ELR (cell line): ENCODE results near the gene PNMA6E.
"Not testable (repeated sequence)": the region's sequence is repeated elsewhere in the genome, so short reads cannot be mapped to it uniquely, and the experiment has no call there.

Source experiments
- DNase-seq: peaks from one replicate; pipeline ENCODE4 v3.0.0-alpha.2; 2015; ENCODE audit warnings: low read depth

The PNMA6E gene

DNA sequence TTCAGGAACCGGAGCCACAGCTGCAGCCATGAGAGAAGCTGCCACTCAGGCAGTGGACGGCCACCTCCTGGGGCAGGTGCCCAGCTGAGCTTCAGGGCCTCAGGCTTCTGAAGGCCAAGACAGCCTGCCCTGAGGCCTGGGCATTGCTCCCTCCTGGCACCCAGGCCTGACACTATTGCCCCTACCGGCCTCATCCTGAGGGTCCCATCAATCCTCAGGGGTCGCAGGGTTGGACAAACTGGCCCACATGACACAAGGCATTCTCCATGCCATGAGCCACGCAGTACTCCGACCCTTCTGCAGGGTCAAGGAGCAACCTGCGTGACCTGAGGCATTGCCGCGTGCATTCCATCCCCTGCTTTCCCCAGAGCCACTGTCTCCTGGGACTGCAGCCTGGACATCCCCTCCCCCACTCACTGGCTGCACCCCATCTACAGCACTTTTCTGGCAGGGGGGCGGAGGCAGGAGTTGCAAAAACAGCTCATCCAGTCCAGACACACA lies 7.1 kb upstream of the PNMA6E start:
- DNase-seq, result no peak

DNA sequence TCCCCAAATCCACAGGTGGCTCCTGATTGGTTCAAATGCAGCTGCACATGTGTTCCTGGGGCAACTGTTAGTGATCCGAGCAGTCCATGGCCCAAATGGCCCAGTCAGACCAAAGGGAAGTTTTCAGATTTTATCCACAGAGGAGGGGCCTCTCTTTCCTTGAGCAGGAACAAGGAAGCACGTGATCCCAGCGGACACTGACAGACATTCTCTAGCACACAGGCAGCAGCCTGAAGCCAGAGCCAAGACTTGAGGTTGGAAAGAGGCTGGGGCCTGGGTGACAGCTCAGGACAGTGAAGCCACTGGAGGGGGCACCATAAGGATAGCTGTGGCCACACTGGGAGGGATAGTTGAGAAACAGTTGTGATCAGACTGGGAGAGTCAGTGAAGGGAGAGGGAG lies 6.6 kb upstream of the PNMA6E start:
- no peak for DNase-seq

DNA sequence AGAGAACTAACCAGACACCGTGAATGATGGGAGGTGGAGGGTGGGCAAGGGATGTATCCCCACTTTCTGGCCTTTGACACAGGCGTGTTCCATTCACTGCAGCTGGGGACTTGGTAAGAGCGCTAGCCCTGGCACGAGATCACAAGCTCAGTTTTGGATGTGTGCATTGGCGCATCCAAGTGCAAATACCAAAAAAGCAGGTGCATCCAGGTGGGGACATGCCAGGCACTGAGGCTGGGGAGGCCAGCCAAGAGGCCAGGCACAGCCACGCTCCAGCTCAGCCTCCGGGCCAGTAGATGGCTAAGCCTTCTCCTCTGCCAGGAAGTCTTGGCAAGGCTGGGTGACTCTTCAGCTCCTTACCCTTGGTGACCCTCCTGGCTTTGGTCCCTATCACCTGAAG lies 5.8 kb upstream of the PNMA6E start:
- no peak for DNase-seq

DNA sequence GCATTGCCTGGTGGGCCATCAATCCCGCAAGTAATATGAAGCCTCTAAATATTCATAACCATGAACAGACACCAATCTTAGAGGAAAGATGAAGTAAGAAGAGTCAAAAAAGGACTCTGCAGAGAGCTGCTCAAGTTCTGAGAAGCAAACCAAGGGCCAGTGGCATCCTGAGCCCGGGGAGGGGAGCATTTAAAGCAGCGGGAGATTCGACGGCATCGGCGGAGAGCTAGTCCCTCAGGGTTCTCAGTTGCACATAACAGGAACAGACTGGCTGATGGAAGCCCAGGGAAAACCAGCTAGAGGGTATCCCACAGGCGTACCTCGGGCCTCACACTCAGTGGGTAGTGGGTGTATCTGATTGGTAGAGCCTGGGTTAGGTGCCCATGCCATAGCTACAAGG lies 4.9 kb upstream of the PNMA6E start:
- DNase-seq, result no peak

- no peak for DNase-seq
Measured at GRCh38 chrX:153405426-153405825, 4.3 kb upstream of the PNMA6E start.

DNA sequence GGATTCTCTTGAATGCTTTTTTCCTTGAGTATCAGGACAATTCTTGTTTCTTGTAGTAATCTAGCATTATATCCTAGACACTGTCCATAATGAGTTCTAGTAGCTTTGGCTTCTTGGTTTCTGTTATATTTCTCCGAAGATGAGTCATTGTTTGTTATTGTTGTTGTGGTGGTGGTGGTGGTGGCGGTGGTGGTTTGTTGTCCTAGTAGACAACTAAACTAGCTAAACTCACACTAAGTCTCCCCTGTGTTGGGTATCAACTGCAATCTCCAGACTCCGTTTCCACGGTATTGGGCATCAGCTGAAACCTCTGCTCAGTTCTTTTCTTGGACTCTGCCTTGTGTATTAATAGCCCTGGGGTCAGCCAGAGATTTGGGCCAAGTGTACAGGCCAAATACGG lies 3.2 kb upstream of the PNMA6E start:
- not testable (repeated sequence) for DNase-seq

DNA sequence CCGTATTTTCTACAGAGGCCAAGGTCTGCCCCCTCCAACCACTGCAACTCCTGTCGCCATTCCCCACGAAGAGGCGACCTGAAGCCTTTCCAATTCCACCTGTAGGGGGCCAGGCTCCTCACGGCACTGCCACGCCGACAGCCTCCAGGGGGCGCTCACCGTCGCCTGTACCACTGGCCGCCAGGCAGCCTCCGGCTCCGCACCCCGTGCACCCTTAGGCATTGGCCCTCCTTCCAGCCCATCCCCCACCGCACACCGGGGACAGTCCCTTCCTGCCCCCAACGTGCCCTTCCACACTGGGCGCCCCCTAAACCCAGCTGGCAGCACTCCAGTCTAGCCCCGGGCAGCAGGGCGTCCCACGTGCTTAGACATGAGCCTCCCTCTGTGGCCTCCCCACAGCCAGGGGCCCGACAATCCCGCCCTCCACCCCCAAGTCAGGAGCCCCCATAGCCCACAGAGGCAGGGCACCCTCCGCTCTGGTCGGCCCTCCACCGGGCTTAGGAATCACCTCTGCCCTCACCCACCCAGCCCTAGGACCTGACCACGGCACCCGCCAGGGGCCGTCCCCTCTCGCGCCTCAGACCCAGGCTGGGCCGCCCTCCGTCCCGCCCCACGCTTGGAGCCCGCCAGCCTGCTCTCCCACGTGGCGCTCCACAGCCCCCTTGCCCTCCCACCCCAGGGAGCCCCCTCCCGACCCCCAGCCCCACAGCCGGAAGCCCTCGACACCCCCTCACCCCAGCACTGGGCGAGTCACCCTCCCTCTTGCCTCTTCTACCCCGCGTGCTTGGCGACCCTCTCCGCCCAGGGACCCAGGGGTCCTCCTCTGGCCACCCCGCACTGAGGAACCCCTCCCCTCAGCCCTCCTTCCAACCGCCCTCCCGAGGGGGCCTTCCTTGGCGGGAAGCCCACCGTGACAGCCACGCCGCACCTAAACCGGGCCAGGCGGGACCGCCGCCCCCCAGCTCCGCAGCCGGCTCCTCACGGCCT lies 711 bp downstream of the PNMA6E start:
- DNase-seq, result peak; percentile 34

GRCh38 chrX:153398275-153398960 lies 2.7 kb downstream of the PNMA6E start:
- DNase-seq, result no peak

GRCh38 chrX:153397256-153397960 lies 3.7 kb downstream of the PNMA6E start:
- no peak for DNase-seq

DNA sequence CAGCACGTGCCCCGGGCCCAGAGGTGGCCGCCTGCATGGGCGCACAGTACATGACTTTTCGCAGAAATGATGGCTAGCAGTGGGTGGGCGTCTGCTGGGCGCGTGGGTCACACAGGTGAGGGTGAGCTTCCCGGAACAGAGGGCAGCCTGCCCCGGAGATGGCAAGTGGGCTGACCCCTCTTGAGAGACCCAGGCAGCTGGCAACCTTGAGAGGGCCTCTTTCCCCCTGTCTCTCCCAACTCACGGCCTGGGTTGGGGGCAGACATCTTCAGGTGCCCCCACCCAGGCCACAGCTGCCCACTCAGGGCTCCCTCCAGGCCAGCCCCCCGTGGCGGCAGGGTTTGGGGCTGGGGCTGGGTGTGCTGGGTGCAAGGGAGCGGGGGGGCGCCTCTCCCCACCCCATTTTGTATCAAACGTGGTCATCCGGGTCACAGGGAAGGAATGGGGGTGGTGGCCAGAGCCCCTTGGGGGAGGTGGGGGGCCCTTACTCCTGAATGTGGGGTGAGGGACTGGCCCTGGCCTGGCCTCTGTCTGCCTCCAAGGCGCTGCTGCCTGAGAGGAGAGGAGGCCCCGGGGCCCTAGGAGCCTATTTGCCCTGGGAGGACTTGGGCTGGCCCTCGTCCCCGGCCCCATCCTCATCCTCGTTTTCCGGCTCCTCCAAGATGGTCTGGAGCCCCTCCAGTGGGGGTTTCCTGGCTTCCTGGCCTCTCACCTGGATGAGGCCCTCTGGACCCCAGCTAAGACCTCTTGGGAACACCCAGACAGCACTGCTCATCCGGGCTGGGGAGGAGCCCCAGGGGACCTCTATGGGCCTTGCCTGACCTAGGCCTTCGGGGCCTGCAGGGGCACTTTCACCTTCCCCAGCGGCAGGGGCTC lies 4.6 kb downstream of the PNMA6E start:
- no peak for DNase-seq

GRCh38 chrX:153395613-153396319 lies 5.4 kb downstream of the PNMA6E start:
- DNase-seq, result no peak

DNA sequence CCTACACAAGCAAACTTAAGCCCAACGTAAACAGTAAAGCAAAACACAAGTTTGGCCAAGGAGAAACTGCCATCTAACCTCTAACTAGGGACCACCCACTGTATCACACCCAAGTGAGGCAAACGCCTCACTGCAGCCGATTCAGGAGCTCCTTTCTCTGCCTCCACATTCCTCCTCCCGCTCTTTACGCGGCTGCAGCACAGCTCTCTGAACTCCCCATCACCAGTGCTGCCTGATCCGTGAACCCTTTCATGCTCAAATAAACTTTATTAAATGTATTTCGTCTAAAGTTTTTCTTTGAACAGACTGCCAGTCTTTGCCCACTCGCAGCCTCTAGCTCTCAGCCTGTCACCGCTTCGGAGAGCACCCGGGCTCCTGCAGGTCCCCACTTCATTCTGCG lies 6.5 kb downstream of the PNMA6E start:
- DNase-seq, result no peak

DNA sequence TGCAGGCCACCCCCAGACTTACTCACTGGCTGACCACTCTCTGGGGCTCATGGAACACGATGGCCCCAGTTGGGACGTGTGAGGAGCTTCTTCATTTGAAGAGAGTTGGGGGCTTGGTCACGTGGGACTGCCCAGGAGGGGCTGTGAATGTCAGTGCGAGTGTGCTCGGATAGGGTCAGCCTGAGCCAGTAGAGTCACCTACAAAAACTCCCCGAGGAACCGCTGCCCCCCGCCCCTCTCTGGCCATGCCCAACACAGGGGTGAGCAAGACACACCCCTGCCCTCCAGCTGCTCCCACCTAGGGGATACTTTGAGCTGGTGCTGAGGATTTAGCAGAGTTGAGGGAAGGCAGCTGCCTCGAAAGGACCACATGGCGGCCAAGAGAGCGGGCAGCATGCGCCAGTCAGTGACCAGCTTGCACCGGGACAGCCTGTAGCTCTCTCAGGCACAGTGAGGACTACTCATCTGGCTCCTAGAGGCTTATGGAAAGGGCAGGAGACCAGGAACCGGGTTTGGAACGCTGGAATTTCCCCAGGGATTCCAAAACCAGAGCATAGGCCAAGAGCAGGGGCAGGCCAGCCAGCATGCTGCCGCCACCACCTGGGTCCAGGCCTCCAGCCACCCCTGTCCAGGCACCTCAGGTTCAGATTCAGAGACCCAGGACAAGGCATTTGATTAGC lies 8.4 kb downstream of the PNMA6E start:
- DNase-seq, result no peak

DNA sequence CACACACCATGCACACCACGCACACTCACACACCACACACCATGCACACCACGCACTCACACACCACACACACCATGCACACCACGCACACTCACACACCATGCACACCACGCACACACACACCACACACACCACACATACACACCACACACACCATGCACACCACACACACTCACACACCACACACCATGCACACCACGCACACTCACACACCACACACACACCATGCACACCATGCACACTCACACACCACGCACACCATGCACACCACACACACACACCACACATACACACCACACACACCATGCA lies 11.7 kb downstream of the PNMA6E start:
- DNase-seq, result not testable (repeated sequence)

DNA sequence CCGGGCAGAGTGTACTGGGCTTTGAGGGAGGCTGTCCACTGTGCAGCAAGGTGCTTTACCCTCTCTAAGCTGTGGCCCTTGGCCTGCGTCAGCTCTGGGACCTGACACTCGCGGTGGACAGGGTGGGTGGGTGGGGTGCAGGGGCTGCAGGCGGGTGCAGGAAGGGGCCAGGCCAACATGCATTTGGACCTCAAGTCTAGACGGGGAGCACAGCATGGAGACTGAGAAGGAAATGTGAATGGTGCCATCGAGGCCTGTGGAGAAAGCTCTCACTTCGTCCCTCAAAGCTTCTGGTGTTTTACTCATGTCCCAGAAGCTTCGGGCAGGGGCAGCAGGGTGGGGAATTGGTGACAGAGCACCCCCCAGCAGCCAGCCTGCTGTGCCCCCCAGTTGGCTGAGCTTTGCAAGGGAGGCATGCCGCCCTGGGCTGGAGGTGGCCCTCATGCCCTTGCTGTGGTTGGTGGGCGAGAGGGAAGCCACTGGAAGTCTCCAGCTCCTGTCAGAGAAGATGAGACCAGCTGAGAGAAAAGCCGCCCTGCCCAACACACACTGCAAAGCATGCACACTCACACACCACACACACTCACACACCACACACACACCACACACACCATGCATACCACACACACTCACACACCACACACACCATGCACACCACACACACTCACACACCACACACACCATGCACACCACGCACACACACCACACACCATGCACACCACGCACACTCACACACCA lies 12.3 kb downstream of the PNMA6E start:
- no peak for DNase-seq

DNA sequence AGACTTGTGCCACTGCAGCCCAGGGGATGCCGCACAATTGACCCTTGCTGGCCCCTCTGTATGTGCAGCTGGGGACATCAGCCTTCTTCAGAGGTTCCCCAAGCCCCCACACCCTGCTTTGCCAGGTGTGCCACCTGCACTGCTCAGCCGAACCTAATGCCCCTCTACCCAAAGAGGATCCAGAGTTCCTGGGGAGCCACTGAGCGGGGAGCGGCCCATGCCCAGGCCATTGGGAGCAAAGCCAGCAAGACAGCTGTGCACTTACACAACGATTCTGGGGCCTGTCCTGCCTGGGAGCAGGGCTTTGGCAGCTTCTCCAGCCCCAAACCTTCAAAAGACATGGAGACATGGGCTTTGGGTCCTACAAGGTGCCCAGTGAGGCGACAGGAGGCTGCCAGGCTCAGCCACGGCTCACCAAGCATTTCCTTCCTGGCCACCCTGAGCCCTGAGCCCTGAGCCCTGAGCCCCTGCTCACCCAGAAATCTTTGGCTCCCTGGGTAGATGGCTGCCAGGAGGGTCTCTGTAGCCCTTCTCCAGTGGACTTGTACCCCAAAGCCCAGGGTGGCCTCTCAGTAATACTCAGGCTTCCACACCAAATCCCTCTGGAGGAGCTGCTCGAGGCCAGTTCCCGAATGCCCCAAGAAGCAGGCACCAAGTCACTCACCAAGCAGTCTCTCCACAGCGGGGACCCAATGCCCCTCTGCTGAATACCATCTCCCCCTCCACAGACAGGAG lies 13.0 kb downstream of the PNMA6E start:
- DNase-seq, result no peak

DNA sequence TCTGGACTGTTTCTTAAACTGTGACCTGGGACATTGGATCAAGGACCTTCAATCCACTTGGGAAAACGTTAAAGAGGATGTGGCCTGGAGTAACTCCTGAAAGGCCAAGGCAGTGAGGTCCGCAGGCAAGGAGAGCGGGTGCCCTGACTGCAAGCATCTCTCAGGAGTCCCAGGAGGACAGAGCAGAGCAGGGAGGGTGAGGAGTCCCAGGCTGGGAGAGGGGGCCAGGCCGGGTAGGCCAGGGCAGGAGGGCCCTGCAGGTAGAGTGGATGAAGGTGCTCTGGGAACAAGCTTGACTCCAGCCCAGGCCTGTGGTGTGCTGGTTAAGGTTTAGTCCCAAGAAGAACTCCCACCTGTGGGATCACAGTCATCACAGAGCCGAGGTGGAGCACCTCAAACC lies 13.8 kb downstream of the PNMA6E start:
- no peak for DNase-seq

DNA sequence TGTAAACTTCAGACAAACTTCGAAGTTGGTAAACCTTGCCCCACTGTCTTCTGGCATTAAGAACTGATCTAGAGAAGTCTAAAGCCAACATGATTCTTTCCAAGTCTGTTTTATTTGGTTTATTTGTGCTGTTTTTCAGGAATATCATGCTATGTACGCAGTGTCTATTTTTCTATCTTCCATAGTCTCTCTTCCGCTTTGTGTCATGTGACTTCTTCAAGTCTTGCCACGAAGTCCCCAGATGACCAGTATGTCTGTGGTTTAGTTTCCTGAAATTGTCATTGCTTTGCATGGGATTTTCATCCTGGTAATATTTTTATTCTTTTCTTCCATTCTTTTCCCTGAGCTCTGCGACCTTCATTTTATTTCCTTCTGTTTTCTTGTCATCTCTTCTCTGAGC lies 15.1 kb downstream of the PNMA6E start:
- no peak for DNase-seq

- not testable (repeated sequence) for DNase-seq
Measured at GRCh38 chrX:153384973-153385372, 16.2 kb downstream of the PNMA6E start.
